Body of pancreas (tissue), 4 donors: ENCODE results near the gene DENND4B. TPM values are rescaled to one million over a fixed set of nuclear protein-coding genes. Genes with fewer than 3 reads are reported as not detected.
"Not testable (repeated sequence)": the region's sequence is repeated elsewhere in the genome, so short reads cannot be mapped to it uniquely, and the experiment has no call there.

Experiments used
- ATAC-seq: fragments of 150-250 bp; one replicate; pipeline ENCODE4 v1.9.1; 2016
- DNase-seq, 4 donors: peaks; one replicate each; pipeline ENCODE4 v3.0.0-alpha.2; 2019
- H3K27ac ChIP-seq, 4 donors: fragments of 200-600 bp; sonication (generic); 1 replicate in 3 of 4; 2 replicates in 1 of 4; pipeline versions ENCODE4 v1.5.1 to v1.6.1; 2016 to 2019; ENCODE audit warnings: mild to moderate bottlenecking in 1 of 4, mixed read lengths in 1 of 4, moderate library complexity in 1 of 4
- H3K27me3 ChIP-seq, 2 donors: fragments of 200-600 bp; sonication (generic); one replicate each; pipeline ENCODE4 v1.6.0; 2016; ENCODE audit warnings: mild to moderate bottlenecking in 1 of 2
- H3K36me3 ChIP-seq, 2 donors: fragments of 200-600 bp; sonication (generic); replicated peaks in 1 of 2; 2 replicates each; pipeline ENCODE4 v1.5.1; 2016; ENCODE audit warnings: low read depth in 2 of 2; ENCODE audit not compliant: insufficient read depth in 1 of 2
- H3K4me1 ChIP-seq: fragments of 200-600 bp; sonication (generic); one replicate; pipeline ENCODE4 v1.6.0; 2016
- H3K4me3 ChIP-seq, 2 donors: fragments of 200-600 bp; sonication (generic); 1 replicate in 1 of 2; 2 replicates in 1 of 2; pipeline ENCODE4 v1.5.1; 2016 to 2019
- H3K9me3 ChIP-seq, 3 donors: fragments of 200-600 bp; sonication (generic); 1 replicate in 2 of 3; 2 replicates in 1 of 3; pipeline ENCODE4 v1.5.1; 2016
- POLR2A ChIP-seq, 3 donors: fragments of 450-650 bp; IDR thresholded peaks; one replicate each; pipeline ENCODE4 v1.6.1; 2016; ENCODE audit warnings: antibody characterized with exemption in 3 of 3, mild to moderate bottlenecking in 2 of 3
- WGBS, 2 donors: methylation state at CpG; one replicate each; pipeline ENCODE4 v1.1.5; 2017; 5-methylcytosine and 5-hydroxymethylcytosine counted together
- intact Hi-C: fragments of 100-400 bp; cut with DNase I; formaldehyde crosslinking; loops from one replicate; pipeline ENCODE4 v1.15.1; 2023
- total RNA-seq, 2 donors: library from RNA; depleted of rRNA; stranded (reverse); fragments of >200 nt; gene quantifications; one replicate each; pipeline ENCODE4 v1.1.0, GENCODE V29; 2016
- TF ChIP-seq, protein P1 (sequence below), 7 experiments: fragments of 450-650 bp in 4 of 7; fragments of 200-600 bp in 3 of 7; sonication (generic) in 3 of 7; IDR thresholded peaks; one replicate each; pipeline ENCODE4 v1.5.1; 2016 to 2019; ENCODE audit warnings: antibody characterized with exemption in 7 of 7

The DENND4B gene
- total RNA-seq, 2 donors from 2014 or later = 33.2 to 54.7 TPM

DNA sequence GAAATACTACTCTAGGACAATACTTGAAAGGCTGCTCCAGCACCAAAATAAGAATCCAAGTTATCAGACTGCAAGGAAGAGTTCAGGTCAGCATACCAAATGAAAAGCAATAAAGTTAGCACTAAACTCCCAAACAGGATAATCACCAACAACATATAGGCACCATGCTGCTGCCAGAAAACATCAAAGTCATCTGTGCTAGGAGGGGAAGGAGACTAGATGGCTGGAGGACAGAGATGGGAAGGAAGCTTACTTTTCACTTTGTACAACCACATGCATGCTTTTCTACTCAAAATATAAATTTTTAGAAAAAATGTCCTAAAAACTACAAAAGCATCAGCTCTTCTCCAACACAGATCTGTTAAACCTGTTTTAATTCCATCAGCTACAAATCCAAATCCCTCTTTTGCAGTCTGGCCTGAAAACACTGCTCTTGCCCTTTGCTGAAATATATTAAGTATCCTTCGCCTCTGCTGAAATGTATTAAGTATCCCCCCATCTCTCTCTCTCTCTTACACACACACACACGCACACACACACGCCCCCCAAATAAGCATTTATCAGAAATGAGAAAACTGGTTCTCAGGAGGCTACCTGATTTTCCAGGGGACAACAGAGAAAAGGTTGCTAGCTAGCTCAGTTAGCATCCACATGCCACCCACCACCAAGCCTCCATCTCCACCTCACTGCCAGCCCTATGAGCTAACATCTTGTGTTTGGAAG is 25.3 kb downstream of the DENND4B start:
- DNase-seq = no peak
- no peaks in the 10 kb centered on the region for H3K27me3 ChIP-seq
- H3K27ac ChIP-seq = peak overlapping the region in 2 of 4 donors; percentile 70 to 90
- no peaks in the 10 kb centered on the region for H3K36me3 ChIP-seq
- 22 to 26% methylated on average over 3 of the region's 3 CpGs for WGBS, 2 donors
- H3K9me3 ChIP-seq = no peaks in the 10 kb centered on the region
- peak overlapping the region in 1 of 2 donors; percentile 80 for H3K4me3 ChIP-seq
- H3K4me1 ChIP-seq = peaks cover 38% of the 10 kb centered on the region
- intact Hi-C loops = no loop called here
- no peak for ATAC-seq
- TF ChIP-seq, protein P1, sequence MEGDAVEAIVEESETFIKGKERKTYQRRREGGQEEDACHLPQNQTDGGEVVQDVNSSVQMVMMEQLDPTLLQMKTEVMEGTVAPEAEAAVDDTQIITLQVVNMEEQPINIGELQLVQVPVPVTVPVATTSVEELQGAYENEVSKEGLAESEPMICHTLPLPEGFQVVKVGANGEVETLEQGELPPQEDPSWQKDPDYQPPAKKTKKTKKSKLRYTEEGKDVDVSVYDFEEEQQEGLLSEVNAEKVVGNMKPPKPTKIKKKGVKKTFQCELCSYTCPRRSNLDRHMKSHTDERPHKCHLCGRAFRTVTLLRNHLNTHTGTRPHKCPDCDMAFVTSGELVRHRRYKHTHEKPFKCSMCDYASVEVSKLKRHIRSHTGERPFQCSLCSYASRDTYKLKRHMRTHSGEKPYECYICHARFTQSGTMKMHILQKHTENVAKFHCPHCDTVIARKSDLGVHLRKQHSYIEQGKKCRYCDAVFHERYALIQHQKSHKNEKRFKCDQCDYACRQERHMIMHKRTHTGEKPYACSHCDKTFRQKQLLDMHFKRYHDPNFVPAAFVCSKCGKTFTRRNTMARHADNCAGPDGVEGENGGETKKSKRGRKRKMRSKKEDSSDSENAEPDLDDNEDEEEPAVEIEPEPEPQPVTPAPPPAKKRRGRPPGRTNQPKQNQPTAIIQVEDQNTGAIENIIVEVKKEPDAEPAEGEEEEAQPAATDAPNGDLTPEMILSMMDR (IDR thresholded peaks at IDR 0.05) = no peak
- no peak for TF ChIP-seq POLR2A (IDR thresholded peaks at IDR 0.05)

GRCh38 chr1:153919876-153920852 is 26.4 kb downstream of the DENND4B start:
- ATAC-seq = no peak
- no peak for DNase-seq
- intact Hi-C loops = no loop called here
- H3K27me3 ChIP-seq = no peaks in the 10 kb centered on the region
- H3K4me3 ChIP-seq = no peak overlapping the region
- no peak for TF ChIP-seq POLR2A (IDR thresholded peaks at IDR 0.05)
- TF ChIP-seq, protein P1 (IDR thresholded peaks at IDR 0.05) = peak in 2 of 7 experiments; percentile 8 to 19
- H3K9me3 ChIP-seq = no peaks in the 10 kb centered on the region
- H3K27ac ChIP-seq = no peak overlapping the region
- peaks cover 38% of the 10 kb centered on the region for H3K4me1 ChIP-seq
- 36 to 47% methylated on average over 4 of the region's 4 CpGs for WGBS, 2 donors
- no peaks in the 10 kb centered on the region for H3K36me3 ChIP-seq

GRCh38 chr1:153916297-153916696 is 30.2 kb downstream of the DENND4B start:
- no peak for ATAC-seq
- Histone ChIP-seq H3K4me3 (no peak overlapping the region), H3K27me3 (no peaks in the 10 kb centered on the region), H3K4me1 (peaks cover 39% of the 10 kb centered on the region), H3K36me3 (no peaks in the 10 kb centered on the region), H3K27ac (no peak overlapping the region), H3K9me3 (no peaks in the 10 kb centered on the region)
- TF ChIP-seq POLR2A (IDR thresholded peaks at IDR 0.05) = no peak
- TF ChIP-seq, protein P1 (IDR thresholded peaks at IDR 0.05) = no peak
- no peak for DNase-seq
- WGBS, 2 donors = 80 to 92% methylated on average over 4 of the region's 4 CpGs
- intact Hi-C loops = no loop called here

- intact Hi-C loops = no loop called here
- ATAC-seq = no peak
Observed at GRCh38 chr1:153912349-153912748, 34.2 kb downstream of the DENND4B start.

DNA sequence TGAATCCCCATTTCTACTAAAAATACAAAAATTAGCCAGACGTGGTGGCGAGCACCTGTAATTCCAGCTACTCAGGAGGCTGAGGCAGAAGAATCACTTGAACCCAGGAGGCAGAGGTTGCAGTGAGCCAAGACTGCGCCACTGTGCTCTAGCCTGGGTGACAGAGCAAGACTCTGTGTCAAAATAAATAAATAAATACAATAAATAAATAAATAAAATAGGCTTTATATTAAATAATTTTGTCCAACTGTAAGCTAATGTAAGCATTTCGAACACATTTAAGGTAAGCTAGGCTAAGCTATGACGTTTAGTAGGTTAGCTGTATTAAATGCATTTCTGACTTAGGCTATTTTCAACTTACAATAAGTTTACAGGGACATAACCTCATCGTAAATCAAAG is 36.0 kb downstream of the DENND4B start:
- H3K9me3 ChIP-seq, H3K27me3 ChIP-seq, intact Hi-C loops, ATAC-seq, H3K36me3 ChIP-seq, H3K27ac ChIP-seq, DNase-seq, H3K4me3 ChIP-seq: not testable (repeated sequence)
- 89 to 90% methylated on average over 6 of the region's 6 CpGs for WGBS, 2 donors
- peaks cover 15% of the 10 kb centered on the region for H3K4me1 ChIP-seq

More at GRCh38 chr1:153912349-153912748, 34.2 kb downstream of the DENND4B start:
- no peak overlapping the region for H3K27ac ChIP-seq
- no peak overlapping the region for H3K4me3 ChIP-seq
- WGBS, 2 donors = 47 to 52% methylated on average over 2 of the region's 2 CpGs
- H3K4me1 ChIP-seq = peaks cover 15% of the 10 kb centered on the region
- DNase-seq = no peak
- H3K36me3 ChIP-seq = no peaks in the 10 kb centered on the region
- H3K9me3 ChIP-seq = no peaks in the 10 kb centered on the region
- no peaks in the 10 kb centered on the region for H3K27me3 ChIP-seq
- no peak for TF ChIP-seq POLR2A (IDR thresholded peaks at IDR 0.05)
- TF ChIP-seq, protein P1 (IDR thresholded peaks at IDR 0.05) = no peak
